ENCODE measurements around the gene ZNF70. TPM values are rescaled to one million over a fixed set of nuclear protein-coding genes. Genes with fewer than 3 reads are reported as not detected.

Gene ZNF70
- total RNA-seq, 1 donor from 2014 or later, result 3.9 TPM

GRCh38 chr22:23769321-23769965 lies 18.5 kb upstream of the ZNF70 start:
- peaks cover 40% of the 10 kb centered on the region for H3K4me1 Mint-ChIP-seq
- Histone ChIP-seq H3K79me2 (ENCODE audit: low read depth) (no peaks in the 10 kb centered on the region), H3K36me3 (no peaks in the 10 kb centered on the region), H3K9ac (no peak overlapping the region), H2AFZ (replicated peaks) (no peak overlapping the region), H3K4me2 (no peak overlapping the region), H3K27me3 (peaks cover 46% of the 10 kb centered on the region), H3K9me3 (ENCODE audit: low read depth) (no peaks in the 10 kb centered on the region), H3K4me3 (no peak overlapping the region), H4K20me1 (ENCODE audit: low read depth) (no peaks in the 10 kb centered on the region), H3K4me1 (peaks cover 22% of the 10 kb centered on the region), H3K27ac (no peak overlapping the region), H3F3A (ENCODE audit: low read depth) (peaks cover 61% of the 10 kb centered on the region)
- no peaks in the 10 kb centered on the region for H3K36me3 Mint-ChIP-seq
- no peak for DNase-seq (ENCODE audit: low spot score)
- H3K9me3 Mint-ChIP-seq, result no peaks in the 10 kb centered on the region
- peak overlapping the region; percentile 52 for H3K4me3 Mint-ChIP-seq
- no peak overlapping the region for H3K27ac Mint-ChIP-seq
- TF ChIP-seq EZH2 (IDR thresholded peaks at IDR 0.05) (no peak), EZH2phosphoT487 (IDR thresholded peaks at IDR 0.05) (no peak), CTCF (IDR thresholded peaks at IDR 0.05) (no peak)
- H3K27me3 Mint-ChIP-seq (ENCODE audit: insufficient read depth, low read depth), result peaks cover 15% of the 10 kb centered on the region

- Histone ChIP-seq H3K36me3 (no peaks in the 10 kb centered on the region), H3K9ac (no peak within 1 kb of the TSS), H3K4me1 (peaks cover 23% of the 10 kb centered on the region), H3F3A (ENCODE audit: low read depth) (peaks cover 60% of the 10 kb centered on the region), H3K9me3 (ENCODE audit: low read depth) (no peaks in the 10 kb centered on the region), H3K27me3 (peaks cover 31% of the 10 kb centered on the region), H3K4me2 (peak within 1 kb of the TSS; percentile 87), H3K27ac (no peak within 1 kb of the TSS), H2AFZ (replicated peaks) (peak within 1 kb of the TSS; percentile 89), H3K4me3 (peak within 1 kb of the TSS; percentile 60), H3K79me2 (ENCODE audit: low read depth) (no peaks in the 10 kb centered on the region), H4K20me1 (ENCODE audit: low read depth) (no peaks in the 10 kb centered on the region)
- H3K27ac Mint-ChIP-seq, result no peak within 1 kb of the TSS
- H3K27me3 Mint-ChIP-seq (ENCODE audit: insufficient read depth, low read depth), result peaks cover 3% of the 10 kb centered on the region
- no peaks in the 10 kb centered on the region for H3K36me3 Mint-ChIP-seq
- H3K4me3 Mint-ChIP-seq, result peak within 1 kb of the TSS; percentile 91
- TF ChIP-seq CTCF (IDR thresholded peaks at IDR 0.05) (peak; percentile 81), EZH2 (IDR thresholded peaks at IDR 0.05) (no peak)
- DNase-seq (ENCODE audit: low spot score), result peak; percentile 94
- H3K9me3 Mint-ChIP-seq, result no peaks in the 10 kb centered on the region
- peaks cover 40% of the 10 kb centered on the region for H3K4me1 Mint-ChIP-seq
These were observed 17.0 kb upstream of the ZNF70 start, which contains the start of gene CHCHD10 for GRCh38 chr22:23767673-23768548. CHCHD10 (minus strand) TSS chr22:23767972; CDS start chr22:23767874, 98 bp downstream.

GRCh38 chr22:23767303-23767672 lies 16.4 kb upstream of the ZNF70 start:
- H3K36me3 Mint-ChIP-seq, result no peaks in the 10 kb centered on the region
- no peaks in the 10 kb centered on the region for H3K9me3 Mint-ChIP-seq
- H3K36me3 ChIP-seq, result no peaks in the 10 kb centered on the region
- peaks cover 26% of the 10 kb centered on the region for H3K27me3 ChIP-seq
- H2AFZ ChIP-seq (replicated peaks), result no peak overlapping the region
- H3K79me2 ChIP-seq (ENCODE audit: low read depth), result no peaks in the 10 kb centered on the region
- peaks cover 24% of the 10 kb centered on the region for H3K4me1 ChIP-seq
- no peak overlapping the region for H3K27ac Mint-ChIP-seq
- H3K4me2 ChIP-seq, result peak overlapping the region; percentile 87
- peaks cover 45% of the 10 kb centered on the region for H3K4me1 Mint-ChIP-seq
- TF ChIP-seq EZH2 (IDR thresholded peaks at IDR 0.05) (no peak), EZH2phosphoT487 (IDR thresholded peaks at IDR 0.05) (no peak), CTCF (IDR thresholded peaks at IDR 0.05) (no peak)
- peaks cover 3% of the 10 kb centered on the region for H3K27me3 Mint-ChIP-seq (ENCODE audit: insufficient read depth, low read depth)
- no peak overlapping the region for H3K9ac ChIP-seq
- H3K27ac ChIP-seq, result no peak overlapping the region
- H4K20me1 ChIP-seq (ENCODE audit: low read depth), result no peaks in the 10 kb centered on the region
- H3F3A ChIP-seq (ENCODE audit: low read depth), result peaks cover 57% of the 10 kb centered on the region
- peak; percentile 39 for DNase-seq (ENCODE audit: low spot score)
- no peaks in the 10 kb centered on the region for H3K9me3 ChIP-seq (ENCODE audit: low read depth)
- peak overlapping the region; percentile 60 for H3K4me3 ChIP-seq
- H3K4me3 Mint-ChIP-seq, result peak overlapping the region; percentile 91

All from neural progenitor cell (in vitro differentiated cells).